Ramos (cell line): ENCODE data around the gene OMA1.
"Not testable (repeated sequence)": the region's sequence is repeated elsewhere in the genome, so short reads cannot be mapped to it uniquely, and the experiment has no call there.

Experiments used
- in situ Hi-C: fragments of 300-500 bp; cut with MboI; formaldehyde crosslinking; loops from one replicate; pipeline ENCODE4 v1.14.3; 2022; ENCODE audit warnings: low sequenced_read_pairs; ENCODE audit not compliant: unreplicated experiment

Gene OMA1

GRCh38 chr1:58546520-58547308, at the start of gene OMA1:
Gene OMA1, minus strand, starts transcription at chr1:58546726. Its CDS starts 7,432 bp downstream, at chr1:58539294.
- in situ Hi-C loops: no loop called here

GRCh38 chr1:58594546-58594945, 48.0 kb upstream of the OMA1 start:
- in situ Hi-C loops: no loop called here

GRCh38 chr1:58592522-58593134, 46.1 kb upstream of the OMA1 start:
- in situ Hi-C loops: no loop called here

GRCh38 chr1:58591806-58592205, 45.3 kb upstream of the OMA1 start:
- in situ Hi-C loops: no loop called here

- in situ Hi-C loops: no loop called here
Observed at GRCh38 chr1:58590019-58590418, 43.5 kb upstream of the OMA1 start.

GRCh38 chr1:58588396-58588795, 41.9 kb upstream of the OMA1 start:
- in situ Hi-C loops: no loop called here

- in situ Hi-C loops: no loop called here
Observed at GRCh38 chr1:58587667-58588066, 41.1 kb upstream of the OMA1 start.

- in situ Hi-C loops: no loop called here
Observed at GRCh38 chr1:58586271-58586670, 39.7 kb upstream of the OMA1 start.

- in situ Hi-C loops: no loop called here
Observed at GRCh38 chr1:58585581-58586151, 39.1 kb upstream of the OMA1 start.

- in situ Hi-C loops: no loop called here
Observed at GRCh38 chr1:58585166-58585565, 38.6 kb upstream of the OMA1 start.

GRCh38 chr1:58584082-58584895, 37.8 kb upstream of the OMA1 start:
- in situ Hi-C loops: no loop called here

- in situ Hi-C loops: no loop called here
Observed at GRCh38 chr1:58583496-58583895, 37.0 kb upstream of the OMA1 start.

- in situ Hi-C loops: not testable (repeated sequence)
Observed at GRCh38 chr1:58582143-58582542, 35.6 kb upstream of the OMA1 start.

- in situ Hi-C loops: no loop called here
Observed at GRCh38 chr1:58581641-58582040, 35.1 kb upstream of the OMA1 start.

- in situ Hi-C loops: no loop called here
Observed at GRCh38 chr1:58580186-58580585, 33.7 kb upstream of the OMA1 start.

GRCh38 chr1:58577654-58578030, 31.1 kb upstream of the OMA1 start:
- in situ Hi-C loops: no loop called here

- in situ Hi-C loops: no loop called here
Observed at GRCh38 chr1:58576727-58577653, 30.5 kb upstream of the OMA1 start, which contains the start of gene TACSTD2. Gene TACSTD2, minus strand, starts transcription at chr1:58577252. Its CDS starts 96 bp downstream, at chr1:58577156.

GRCh38 chr1:58576325-58576726, 29.8 kb upstream of the OMA1 start:
- in situ Hi-C loops: no loop called here

- in situ Hi-C loops: no loop called here
Observed at GRCh38 chr1:58575551-58576324, 29.2 kb upstream of the OMA1 start.
